PC-9 (cell line): ENCODE data around the gene ZNF282.

Experiments used
- EZH2 ChIP-seq: fragments of 200-600 bp; sonication (generic); IDR thresholded peaks from 2 replicates; pipeline ENCODE4 v1.8.0; 2017; ENCODE audit warnings: antibody characterized with exemption, low read depth
- TF ChIP-seq, protein P1 (sequence below): fragments of 200-600 bp; sonication (generic); conservative IDR thresholded peaks from 2 replicates; pipeline ENCODE4 v1.6.1; 2017; ENCODE audit warnings: mixed run types, antibody characterized with exemption, mild to moderate bottlenecking, moderate library complexity

DNA sequence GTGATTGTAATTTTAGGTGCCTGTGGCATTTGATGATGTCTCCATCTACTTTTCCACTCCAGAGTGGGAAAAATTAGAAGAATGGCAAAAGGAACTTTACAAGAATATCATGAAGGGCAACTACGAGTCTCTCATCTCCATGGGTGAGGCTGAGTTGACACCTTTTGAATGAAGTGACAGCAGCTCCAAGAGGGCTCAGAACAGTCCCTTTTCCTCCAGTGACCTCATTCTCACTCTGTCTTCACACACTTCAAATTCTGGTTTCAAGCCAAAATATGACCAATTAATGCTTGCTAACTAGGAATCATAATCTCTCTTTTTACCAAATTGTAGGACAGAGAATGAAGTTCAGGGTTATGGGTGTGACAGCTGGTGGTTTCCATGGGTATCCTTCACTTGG, 29.2 kb upstream of the ZNF282 start:
- TF ChIP-seq, protein P1, sequence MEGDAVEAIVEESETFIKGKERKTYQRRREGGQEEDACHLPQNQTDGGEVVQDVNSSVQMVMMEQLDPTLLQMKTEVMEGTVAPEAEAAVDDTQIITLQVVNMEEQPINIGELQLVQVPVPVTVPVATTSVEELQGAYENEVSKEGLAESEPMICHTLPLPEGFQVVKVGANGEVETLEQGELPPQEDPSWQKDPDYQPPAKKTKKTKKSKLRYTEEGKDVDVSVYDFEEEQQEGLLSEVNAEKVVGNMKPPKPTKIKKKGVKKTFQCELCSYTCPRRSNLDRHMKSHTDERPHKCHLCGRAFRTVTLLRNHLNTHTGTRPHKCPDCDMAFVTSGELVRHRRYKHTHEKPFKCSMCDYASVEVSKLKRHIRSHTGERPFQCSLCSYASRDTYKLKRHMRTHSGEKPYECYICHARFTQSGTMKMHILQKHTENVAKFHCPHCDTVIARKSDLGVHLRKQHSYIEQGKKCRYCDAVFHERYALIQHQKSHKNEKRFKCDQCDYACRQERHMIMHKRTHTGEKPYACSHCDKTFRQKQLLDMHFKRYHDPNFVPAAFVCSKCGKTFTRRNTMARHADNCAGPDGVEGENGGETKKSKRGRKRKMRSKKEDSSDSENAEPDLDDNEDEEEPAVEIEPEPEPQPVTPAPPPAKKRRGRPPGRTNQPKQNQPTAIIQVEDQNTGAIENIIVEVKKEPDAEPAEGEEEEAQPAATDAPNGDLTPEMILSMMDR = no peak
- no peak for TF ChIP-seq EZH2
